HL-60 (cell line): ENCODE results near the gene COPB1.

Experiments
- DNase-seq, 2 experiments: peaks; one replicate each; pipeline ENCODE4 v3.0.0-alpha.2; 2010 to 2020; ENCODE audit warnings: low read depth in 1 of 2, low spot score in 1 of 2
- H3K27ac ChIP-seq: fragments of 250-450 bp; sonication (Bioruptor Pico); replicated peaks from 2 replicates; pipeline ENCODE4 v1.5.1; 2020; ENCODE audit warnings: mild to moderate bottlenecking, moderate library complexity
- H3K27me3 ChIP-seq: fragments of 250-450 bp; sonication (Bioruptor Pico); 2 replicates; pipeline ENCODE4 v1.5.1; 2021; ENCODE audit warnings: mild to moderate bottlenecking, moderate library complexity; ENCODE audit not compliant: insufficient read depth, poor library complexity, severe bottlenecking
- H3K4me3 ChIP-seq: replicated peaks from 2 replicates; pipeline ENCODE4 v1.5.1; 2011; ENCODE audit warnings: mild to moderate bottlenecking, control low read depth, low read length; ENCODE audit not compliant: insufficient read depth
- CTCF ChIP-seq: IDR thresholded peaks from one replicate; pipeline ENCODE4 v1.5.1; 2011; ENCODE audit warnings: low read length, control low read depth, inconsistent platforms; ENCODE audit not compliant: insufficient read depth
- GABPA ChIP-seq: IDR thresholded peaks from 2 replicates; pipeline ENCODE4 v1.6.1; 2012; ENCODE audit warnings: low read depth
- POLR2AphosphoS5 ChIP-seq: IDR thresholded peaks from 2 replicates; pipeline ENCODE4 v1.6.1; 2012; ENCODE audit warnings: low read depth
- SPI1 ChIP-seq: IDR thresholded peaks from 2 replicates; pipeline ENCODE4 v1.6.1; 2012; ENCODE audit warnings: low read depth, mild to moderate bottlenecking, borderline replicate concordance
- TF ChIP-seq, protein P1 (sequence below): IDR thresholded peaks from 2 replicates; pipeline ENCODE4 v1.6.1; 2012; ENCODE audit warnings: low read depth; ENCODE audit not compliant: insufficient replicate concordance

The COPB1 gene

DNA sequence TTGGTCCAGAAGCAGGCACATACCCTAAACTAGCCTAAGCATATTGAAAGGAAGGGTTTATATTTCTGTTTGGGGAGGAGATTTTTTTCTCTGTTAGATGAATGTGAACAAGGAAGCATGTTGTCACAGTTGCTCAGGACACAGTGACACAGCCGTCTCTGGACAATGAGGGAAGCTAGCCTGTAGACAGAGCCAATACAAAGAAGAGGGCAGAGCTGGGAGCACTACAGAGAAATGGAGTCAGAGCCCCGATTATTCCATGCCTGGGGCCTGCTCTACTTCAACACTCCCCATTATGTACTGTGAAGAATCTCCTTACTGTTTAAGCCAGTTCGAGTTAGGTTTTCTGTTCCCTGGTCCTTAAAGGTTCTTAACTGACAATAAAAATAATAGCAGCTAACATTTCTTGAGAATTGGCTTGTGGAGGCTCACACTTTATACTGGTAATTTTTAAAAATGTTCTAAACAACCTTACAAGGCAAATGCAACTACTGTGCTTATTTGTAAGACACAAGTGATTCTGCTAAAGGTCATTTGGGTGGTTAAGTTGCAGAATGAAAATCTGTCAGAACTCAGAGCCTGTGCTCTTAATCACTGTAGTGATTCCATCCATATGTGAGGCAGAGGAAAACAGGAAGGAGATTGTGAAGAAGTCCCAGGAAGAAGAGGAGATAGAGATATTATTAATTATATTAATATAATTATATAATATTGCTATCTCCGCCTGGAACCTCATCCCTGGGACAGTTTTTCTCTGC, 81.8 kb downstream of the COPB1 start:
- Histone ChIP-seq H3K27me3 (no peaks in the 10 kb centered on the region), H3K27ac (no peak overlapping the region), H3K4me3 (no peak overlapping the region)
- TF ChIP-seq, protein P1, sequence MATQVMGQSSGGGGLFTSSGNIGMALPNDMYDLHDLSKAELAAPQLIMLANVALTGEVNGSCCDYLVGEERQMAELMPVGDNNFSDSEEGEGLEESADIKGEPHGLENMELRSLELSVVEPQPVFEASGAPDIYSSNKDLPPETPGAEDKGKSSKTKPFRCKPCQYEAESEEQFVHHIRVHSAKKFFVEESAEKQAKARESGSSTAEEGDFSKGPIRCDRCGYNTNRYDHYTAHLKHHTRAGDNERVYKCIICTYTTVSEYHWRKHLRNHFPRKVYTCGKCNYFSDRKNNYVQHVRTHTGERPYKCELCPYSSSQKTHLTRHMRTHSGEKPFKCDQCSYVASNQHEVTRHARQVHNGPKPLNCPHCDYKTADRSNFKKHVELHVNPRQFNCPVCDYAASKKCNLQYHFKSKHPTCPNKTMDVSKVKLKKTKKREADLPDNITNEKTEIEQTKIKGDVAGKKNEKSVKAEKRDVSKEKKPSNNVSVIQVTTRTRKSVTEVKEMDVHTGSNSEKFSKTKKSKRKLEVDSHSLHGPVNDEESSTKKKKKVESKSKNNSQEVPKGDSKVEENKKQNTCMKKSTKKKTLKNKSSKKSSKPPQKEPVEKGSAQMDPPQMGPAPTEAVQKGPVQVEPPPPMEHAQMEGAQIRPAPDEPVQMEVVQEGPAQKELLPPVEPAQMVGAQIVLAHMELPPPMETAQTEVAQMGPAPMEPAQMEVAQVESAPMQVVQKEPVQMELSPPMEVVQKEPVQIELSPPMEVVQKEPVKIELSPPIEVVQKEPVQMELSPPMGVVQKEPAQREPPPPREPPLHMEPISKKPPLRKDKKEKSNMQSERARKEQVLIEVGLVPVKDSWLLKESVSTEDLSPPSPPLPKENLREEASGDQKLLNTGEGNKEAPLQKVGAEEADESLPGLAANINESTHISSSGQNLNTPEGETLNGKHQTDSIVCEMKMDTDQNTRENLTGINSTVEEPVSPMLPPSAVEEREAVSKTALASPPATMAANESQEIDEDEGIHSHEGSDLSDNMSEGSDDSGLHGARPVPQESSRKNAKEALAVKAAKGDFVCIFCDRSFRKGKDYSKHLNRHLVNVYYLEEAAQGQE, result no peak
- TF ChIP-seq SPI1, result no peak
- TF ChIP-seq POLR2AphosphoS5, result no peak
- TF ChIP-seq CTCF, result no peak
- no peak for TF ChIP-seq GABPA
- DNase-seq, result no peak

- H3K4me3 ChIP-seq, result no peak overlapping the region
- no peaks in the 10 kb centered on the region for H3K27me3 ChIP-seq
- DNase-seq, result no peak
- TF ChIP-seq GABPA, result no peak
- no peak overlapping the region for H3K27ac ChIP-seq
Observed at GRCh38 chr11:14417186-14417585, 82.4 kb downstream of the COPB1 start.

GRCh38 chr11:14414470-14415461, 84.8 kb downstream of the COPB1 start:
- Histone ChIP-seq H3K27me3 (no peaks in the 10 kb centered on the region), H3K4me3 (no peak overlapping the region), H3K27ac (no peak overlapping the region)
- TF ChIP-seq POLR2AphosphoS5 (no peak), GABPA (no peak), CTCF (no peak), SPI1 (no peak)
- TF ChIP-seq, protein P1, result no peak
- no peak for DNase-seq
